Vagina (tissue), 2 donors: Measurements from ENCODE around the gene MGAT5. TPM values are rescaled to one million over a fixed set of nuclear protein-coding genes. Genes with fewer than 3 reads are reported as not detected.

Experiments used
- DNase-seq, 2 donors: peaks; one replicate each; pipeline ENCODE4 v3.0.0-alpha.2; 2017; ENCODE audit errors: extremely low spot score in 2 of 2
- H3K27ac ChIP-seq: fragments of 200-600 bp; sonication (generic); one replicate; pipeline ENCODE4 v1.5.1; 2019
- H3K27me3 ChIP-seq: fragments of 200-600 bp; sonication (generic); one replicate; pipeline ENCODE4 v1.5.1; 2019
- H3K36me3 ChIP-seq, 2 donors: fragments of 200-600 bp; sonication (generic); one replicate each; pipeline ENCODE4 v1.5.1; 2017 to 2019
- H3K4me1 ChIP-seq: fragments of 200-600 bp; sonication (generic); one replicate; pipeline ENCODE4 v1.5.1; 2019
- H3K4me3 ChIP-seq, 2 donors: fragments of 200-600 bp; sonication (generic); 1 replicate in 1 of 2; 2 replicates in 1 of 2; pipeline ENCODE4 v1.5.1; 2016 to 2019
- H3K9me3 ChIP-seq: fragments of 200-600 bp; sonication (generic); one replicate; pipeline ENCODE4 v1.5.1; 2019
- CTCF ChIP-seq, 3 experiments: fragments of 450-650 bp in 2 of 3; fragments of 200-600 bp in 1 of 3; sonication (generic) in 1 of 3; IDR thresholded peaks; one replicate each; pipeline ENCODE4 v1.5.1; 2017 to 2019; ENCODE audit warnings: antibody characterized with exemption in 3 of 3, mild to moderate bottlenecking in 2 of 3, moderate library complexity in 2 of 3
- POLR2A ChIP-seq, 2 donors: fragments of 450-650 bp; IDR thresholded peaks; one replicate each; pipeline ENCODE4 v1.6.1; 2017; ENCODE audit warnings: antibody characterized with exemption in 2 of 2, mild to moderate bottlenecking in 2 of 2, moderate library complexity in 2 of 2
- POLR2AphosphoS5 ChIP-seq, 2 donors: sonication (generic); formaldehyde crosslinking; IDR thresholded peaks; one replicate each; pipeline ENCODE4 v1.9.0; 2017; ENCODE audit warnings: antibody characterized with exemption in 2 of 2, mild to moderate bottlenecking in 2 of 2, low read depth in 1 of 2; ENCODE audit not compliant: insufficient read depth in 1 of 2
- intact Hi-C: fragments of 100-400 bp; cut with DNase I; formaldehyde crosslinking; loops from one replicate; pipeline ENCODE4 v1.15.1; 2023
- small RNA-seq: library from RNA; depleted of rRNA; stranded (forward); fragments of <200 nt; gene quantifications from one replicate; pipeline ENCODE3, GENCODE V24; 2016
- total RNA-seq: library from RNA; depleted of rRNA; stranded (reverse); fragments of >200 nt; gene quantifications from one replicate; pipeline ENCODE4 v1.2.3, GENCODE V29; 2016

The MGAT5 gene
- total RNA-seq, 1 donor from 2014 or later, result 16.7 TPM

GRCh38 chr2:134500211-134500935 lies 246.5 kb downstream of the MGAT5 start:
- no peak for DNase-seq
- intact Hi-C loops, result no loop called here
- H3K4me1 ChIP-seq, result no peaks in the 10 kb centered on the region
- no peaks in the 10 kb centered on the region for H3K36me3 ChIP-seq
- H3K9me3 ChIP-seq, result no peaks in the 10 kb centered on the region
- H3K27ac ChIP-seq, result no peak overlapping the region
- no peak overlapping the region for H3K4me3 ChIP-seq
- H3K27me3 ChIP-seq, result no peaks in the 10 kb centered on the region
- TF ChIP-seq CTCF (IDR thresholded peaks at IDR 0.05) (no peak), POLR2AphosphoS5 (IDR thresholded peaks at IDR 0.05; ENCODE audit: insufficient read depth in 1 of 2, low read depth in 1 of 2) (no peak), POLR2A (IDR thresholded peaks at IDR 0.05) (no peak)

- Histone ChIP-seq H3K27me3 (no peaks in the 10 kb centered on the region), H3K36me3 (no peaks in the 10 kb centered on the region), H3K4me1 (no peaks in the 10 kb centered on the region), H3K9me3 (no peaks in the 10 kb centered on the region), H3K4me3 (no peak overlapping the region), H3K27ac (no peak overlapping the region)
- TF ChIP-seq CTCF (IDR thresholded peaks at IDR 0.05) (no peak), POLR2AphosphoS5 (IDR thresholded peaks at IDR 0.05; ENCODE audit: insufficient read depth in 1 of 2, low read depth in 1 of 2) (no peak), POLR2A (IDR thresholded peaks at IDR 0.05) (no peak)
- no peak for DNase-seq
- intact Hi-C loops, result no loop called here
Measured at GRCh38 chr2:134501476-134502091, 247.7 kb downstream of the MGAT5 start.

DNA sequence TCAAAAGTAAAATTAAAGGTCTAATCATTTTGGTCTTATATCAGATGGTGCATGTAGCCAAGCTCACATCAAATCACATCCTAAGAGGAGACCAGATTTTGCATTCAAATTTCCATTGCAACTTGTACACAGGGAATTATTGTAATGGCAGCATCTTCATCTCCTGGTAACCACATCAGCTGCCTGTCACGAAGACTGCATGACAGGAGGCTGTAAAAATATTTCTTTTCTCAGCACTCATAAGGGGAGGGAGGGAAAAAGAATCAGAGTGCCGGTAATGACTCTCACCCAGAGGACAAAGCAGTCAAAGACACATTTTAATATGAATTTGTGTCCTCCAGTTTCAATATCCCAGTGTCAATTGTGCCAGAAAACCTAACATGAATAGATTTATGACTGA lies 248.2 kb downstream of the MGAT5 start:
- Histone ChIP-seq H3K27ac (no peak overlapping the region), H3K9me3 (no peaks in the 10 kb centered on the region), H3K4me1 (no peaks in the 10 kb centered on the region), H3K27me3 (no peaks in the 10 kb centered on the region), H3K36me3 (no peaks in the 10 kb centered on the region), H3K4me3 (no peak overlapping the region)
- TF ChIP-seq POLR2A (IDR thresholded peaks at IDR 0.05) (no peak), CTCF (IDR thresholded peaks at IDR 0.05) (no peak), POLR2AphosphoS5 (IDR thresholded peaks at IDR 0.05; ENCODE audit: insufficient read depth in 1 of 2, low read depth in 1 of 2) (no peak)
- intact Hi-C loops, result no loop called here
- DNase-seq, result no peak

Small RNAs within 50 kb of the gene (small RNA-seq; reads per million reads assigned to genes)
- not detected for gene RNA5SP104
